SK-N-SH treated with all-trans-retinoic acid at 6 μM for 48 hours (cell line): ENCODE measurements around the gene NPAS2.

Experiments
- ATAC-seq: fragments of 200-7000 bp; cut with Tn5 transposase; 3 replicates; pipeline ENCODE4 v1.9.1; 2020; ENCODE audit warnings: mild to moderate bottlenecking, moderate library complexity
- CSDC2 ChIP-seq: fragments of 250-450 bp; sonication (Bioruptor Pico); IDR thresholded peaks from 2 replicates; pipeline ENCODE4 v1.5.0; 2020; ENCODE audit warnings: mild to moderate bottlenecking, moderate library complexity
- CSRNP3 ChIP-seq: fragments of 250-450 bp; sonication (Bioruptor Pico); IDR thresholded peaks from 2 replicates; pipeline ENCODE4 v1.5.1; 2021; ENCODE audit warnings: mild to moderate bottlenecking, moderate library complexity
- ESRRG ChIP-seq: fragments of 250-450 bp; sonication (Bioruptor Pico); IDR thresholded peaks from 2 replicates; pipeline ENCODE4 v1.6.1; 2021; ENCODE audit warnings: mild to moderate bottlenecking
- ISL1 ChIP-seq: fragments of 250-450 bp; sonication (Bioruptor Pico); IDR thresholded peaks from 2 replicates; pipeline ENCODE4 v2.1.2; 2022; ENCODE audit warnings: mild to moderate bottlenecking, moderate library complexity
- OSR1 ChIP-seq: fragments of 250-450 bp; sonication (Bioruptor Pico); IDR thresholded peaks from 2 replicates; pipeline ENCODE4 v1.8.0; 2022; ENCODE audit warnings: moderate library complexity, mild to moderate bottlenecking, inconsistent platforms
- PPARA ChIP-seq: fragments of 250-450 bp; sonication (Bioruptor Pico); IDR thresholded peaks from 2 replicates; pipeline ENCODE4 v1.5.0; 2020; ENCODE audit warnings: mild to moderate bottlenecking, borderline replicate concordance
- RARB ChIP-seq: fragments of 250-450 bp; sonication (Bioruptor Pico); IDR thresholded peaks from 2 replicates; pipeline ENCODE4 v1.8.0; 2021; ENCODE audit warnings: mild to moderate bottlenecking, moderate library complexity
- SNAI2 ChIP-seq: fragments of 250-450 bp; sonication (Bioruptor Pico); IDR thresholded peaks from 2 replicates; pipeline ENCODE4 v1.5.0; 2020; ENCODE audit warnings: mild to moderate bottlenecking, moderate library complexity
- TCF4 ChIP-seq: fragments of 250-450 bp; sonication (Bioruptor Pico); IDR thresholded peaks from 2 replicates; pipeline ENCODE4 v1.8.0; 2021; ENCODE audit warnings: mild to moderate bottlenecking, moderate library complexity, borderline replicate concordance
- TOX ChIP-seq: fragments of 250-450 bp; sonication (Bioruptor Pico); IDR thresholded peaks from 2 replicates; pipeline ENCODE4 v1.8.0; 2021; ENCODE audit warnings: mild to moderate bottlenecking, moderate library complexity, borderline replicate concordance
- ZC3H10 ChIP-seq: fragments of 250-450 bp; sonication (Bioruptor Pico); IDR thresholded peaks from 2 replicates; pipeline ENCODE4 v1.5.1; 2021; ENCODE audit warnings: mild to moderate bottlenecking, moderate library complexity
- ZFP3 ChIP-seq: fragments of 250-450 bp; sonication (Bioruptor Pico); IDR thresholded peaks from 2 replicates; pipeline ENCODE4 v1.5.0; 2020; ENCODE audit warnings: mild to moderate bottlenecking, moderate library complexity
- ZFP30 ChIP-seq: fragments of 450-650 bp; formaldehyde crosslinking; IDR thresholded peaks from 2 replicates; pipeline ENCODE4 v1.5.0; 2022; ENCODE audit warnings: mild to moderate bottlenecking, moderate library complexity
- ZNF565 ChIP-seq: fragments of 450-650 bp; formaldehyde crosslinking; conservative IDR thresholded peaks from 2 replicates; pipeline ENCODE4 v1.5.0; 2020; ENCODE audit warnings: low read depth, mild to moderate bottlenecking, moderate library complexity
- ZNF70 ChIP-seq: fragments of 450-650 bp; formaldehyde crosslinking; IDR thresholded peaks from 2 replicates; pipeline ENCODE4 v1.5.0; 2020; ENCODE audit warnings: mild to moderate bottlenecking, moderate library complexity
- TF ChIP-seq, protein P1 (sequence below): fragments of 250-450 bp; sonication (Bioruptor Pico); IDR thresholded peaks from 2 replicates; pipeline ENCODE4 v1.8.0; 2020; ENCODE audit warnings: mild to moderate bottlenecking, moderate library complexity, borderline replicate concordance
- TF ChIP-seq, protein P2 (sequence below): fragments of 250-450 bp; sonication (Bioruptor Pico); IDR thresholded peaks from 2 replicates; pipeline ENCODE4 v1.8.0; 2021; ENCODE audit warnings: low read depth, mild to moderate bottlenecking, moderate library complexity, borderline replicate concordance
- TF ChIP-seq, protein P3 (sequence below): fragments of 250-450 bp; sonication (Bioruptor Pico); IDR thresholded peaks from 2 replicates; pipeline ENCODE4 v1.5.0; 2020; ENCODE audit warnings: mild to moderate bottlenecking, moderate library complexity
- TF ChIP-seq, protein P4 (sequence below): fragments of 250-450 bp; sonication (Bioruptor Pico); IDR thresholded peaks from 2 replicates; pipeline ENCODE4 v1.5.1; 2020; ENCODE audit warnings: low read depth, mild to moderate bottlenecking, moderate library complexity

The NPAS2 gene

GRCh38 chr2:101027852-101028251 lies 207.9 kb downstream of the NPAS2 start:
- no peak for TF ChIP-seq OSR1 (CRISPR knock-in tag)
- TF ChIP-seq, all 23 proteins: peak for 0
- ATAC-seq = no peak

DNA sequence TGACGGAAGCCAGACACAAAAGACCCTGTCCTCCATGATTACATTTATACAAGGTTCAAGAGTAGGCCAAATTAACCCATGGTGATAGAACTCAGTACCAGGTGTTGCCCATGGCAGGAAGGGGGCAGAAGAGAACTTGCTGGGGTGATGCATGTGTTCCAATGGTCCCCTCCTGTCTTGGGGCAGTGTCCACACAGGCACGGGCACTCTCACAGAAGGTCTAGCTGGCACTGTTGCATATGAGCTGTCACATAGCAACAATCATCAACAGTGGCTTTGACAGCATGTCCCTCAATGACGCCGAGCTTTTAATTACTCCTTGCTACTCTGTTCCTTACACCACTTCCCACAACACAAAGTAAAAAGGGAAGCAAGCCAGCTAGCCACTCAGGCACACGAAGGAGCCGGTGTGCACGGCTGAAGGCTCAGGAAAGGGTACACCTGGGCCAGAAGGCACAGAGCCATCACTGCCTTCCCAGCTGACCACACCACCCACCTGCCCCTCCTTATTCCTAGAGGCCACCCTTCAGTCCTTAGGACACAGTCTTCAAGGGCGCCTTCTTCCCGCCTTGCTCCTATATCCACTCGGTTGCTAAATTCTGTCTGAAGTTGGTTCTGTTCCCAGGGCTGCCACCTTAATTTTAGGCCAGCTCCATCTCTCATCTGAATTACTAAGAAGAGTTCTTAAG lies 211.1 kb downstream of the NPAS2 start:
- no peak for ATAC-seq
- TF ChIP-seq ZNF70 (no peak), ZC3H10 (CRISPR knock-in tag) (no peak), CSDC2 (CRISPR knock-in tag) (no peak), ZFP3 (CRISPR knock-in tag) (no peak), SNAI2 (CRISPR knock-in tag) (no peak), ZFP30 (CRISPR knock-in tag) (no peak), PPARA (CRISPR knock-in tag) (no peak), ZNF565 (CRISPR knock-in tag) (no peak), TOX (CRISPR knock-in tag) (no peak), CSRNP3 (CRISPR knock-in tag) (no peak), ESRRG (no peak), RARB (CRISPR knock-in tag) (no peak), TCF4 (CRISPR knock-in tag) (no peak), ISL1 (no peak)
- TF ChIP-seq, protein P1, sequence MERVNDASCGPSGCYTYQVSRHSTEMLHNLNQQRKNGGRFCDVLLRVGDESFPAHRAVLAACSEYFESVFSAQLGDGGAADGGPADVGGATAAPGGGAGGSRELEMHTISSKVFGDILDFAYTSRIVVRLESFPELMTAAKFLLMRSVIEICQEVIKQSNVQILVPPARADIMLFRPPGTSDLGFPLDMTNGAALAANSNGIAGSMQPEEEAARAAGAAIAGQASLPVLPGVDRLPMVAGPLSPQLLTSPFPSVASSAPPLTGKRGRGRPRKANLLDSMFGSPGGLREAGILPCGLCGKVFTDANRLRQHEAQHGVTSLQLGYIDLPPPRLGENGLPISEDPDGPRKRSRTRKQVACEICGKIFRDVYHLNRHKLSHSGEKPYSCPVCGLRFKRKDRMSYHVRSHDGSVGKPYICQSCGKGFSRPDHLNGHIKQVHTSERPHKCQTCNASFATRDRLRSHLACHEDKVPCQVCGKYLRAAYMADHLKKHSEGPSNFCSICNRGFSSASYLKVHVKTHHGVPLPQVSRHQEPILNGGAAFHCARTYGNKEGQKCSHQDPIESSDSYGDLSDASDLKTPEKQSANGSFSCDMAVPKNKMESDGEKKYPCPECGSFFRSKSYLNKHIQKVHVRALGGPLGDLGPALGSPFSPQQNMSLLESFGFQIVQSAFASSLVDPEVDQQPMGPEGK (CRISPR knock-in tag) = no peak
- TF ChIP-seq, protein P2, sequence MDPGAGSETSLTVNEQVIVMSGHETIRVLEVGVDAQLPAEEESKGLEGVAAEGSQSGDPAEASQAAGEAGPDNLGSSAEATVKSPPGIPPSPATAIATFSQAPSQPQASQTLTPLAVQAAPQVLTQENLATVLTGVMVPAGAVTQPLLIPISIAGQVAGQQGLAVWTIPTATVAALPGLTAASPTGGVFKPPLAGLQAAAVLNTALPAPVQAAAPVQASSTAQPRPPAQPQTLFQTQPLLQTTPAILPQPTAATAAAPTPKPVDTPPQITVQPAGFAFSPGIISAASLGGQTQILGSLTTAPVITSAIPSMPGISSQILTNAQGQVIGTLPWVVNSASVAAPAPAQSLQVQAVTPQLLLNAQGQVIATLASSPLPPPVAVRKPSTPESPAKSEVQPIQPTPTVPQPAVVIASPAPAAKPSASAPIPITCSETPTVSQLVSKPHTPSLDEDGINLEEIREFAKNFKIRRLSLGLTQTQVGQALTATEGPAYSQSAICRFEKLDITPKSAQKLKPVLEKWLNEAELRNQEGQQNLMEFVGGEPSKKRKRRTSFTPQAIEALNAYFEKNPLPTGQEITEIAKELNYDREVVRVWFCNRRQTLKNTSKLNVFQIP (CRISPR knock-in tag) = no peak
- TF ChIP-seq, protein P3, sequence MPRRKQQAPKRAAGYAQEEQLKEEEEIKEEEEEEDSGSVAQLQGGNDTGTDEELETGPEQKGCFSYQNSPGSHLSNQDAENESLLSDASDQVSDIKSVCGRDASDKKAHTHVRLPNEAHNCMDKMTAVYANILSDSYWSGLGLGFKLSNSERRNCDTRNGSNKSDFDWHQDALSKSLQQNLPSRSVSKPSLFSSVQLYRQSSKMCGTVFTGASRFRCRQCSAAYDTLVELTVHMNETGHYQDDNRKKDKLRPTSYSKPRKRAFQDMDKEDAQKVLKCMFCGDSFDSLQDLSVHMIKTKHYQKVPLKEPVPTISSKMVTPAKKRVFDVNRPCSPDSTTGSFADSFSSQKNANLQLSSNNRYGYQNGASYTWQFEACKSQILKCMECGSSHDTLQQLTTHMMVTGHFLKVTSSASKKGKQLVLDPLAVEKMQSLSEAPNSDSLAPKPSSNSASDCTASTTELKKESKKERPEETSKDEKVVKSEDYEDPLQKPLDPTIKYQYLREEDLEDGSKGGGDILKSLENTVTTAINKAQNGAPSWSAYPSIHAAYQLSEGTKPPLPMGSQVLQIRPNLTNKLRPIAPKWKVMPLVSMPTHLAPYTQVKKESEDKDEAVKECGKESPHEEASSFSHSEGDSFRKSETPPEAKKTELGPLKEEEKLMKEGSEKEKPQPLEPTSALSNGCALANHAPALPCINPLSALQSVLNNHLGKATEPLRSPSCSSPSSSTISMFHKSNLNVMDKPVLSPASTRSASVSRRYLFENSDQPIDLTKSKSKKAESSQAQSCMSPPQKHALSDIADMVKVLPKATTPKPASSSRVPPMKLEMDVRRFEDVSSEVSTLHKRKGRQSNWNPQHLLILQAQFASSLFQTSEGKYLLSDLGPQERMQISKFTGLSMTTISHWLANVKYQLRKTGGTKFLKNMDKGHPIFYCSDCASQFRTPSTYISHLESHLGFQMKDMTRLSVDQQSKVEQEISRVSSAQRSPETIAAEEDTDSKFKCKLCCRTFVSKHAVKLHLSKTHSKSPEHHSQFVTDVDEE (CRISPR knock-in tag) = no peak
- TF ChIP-seq, protein P4, sequence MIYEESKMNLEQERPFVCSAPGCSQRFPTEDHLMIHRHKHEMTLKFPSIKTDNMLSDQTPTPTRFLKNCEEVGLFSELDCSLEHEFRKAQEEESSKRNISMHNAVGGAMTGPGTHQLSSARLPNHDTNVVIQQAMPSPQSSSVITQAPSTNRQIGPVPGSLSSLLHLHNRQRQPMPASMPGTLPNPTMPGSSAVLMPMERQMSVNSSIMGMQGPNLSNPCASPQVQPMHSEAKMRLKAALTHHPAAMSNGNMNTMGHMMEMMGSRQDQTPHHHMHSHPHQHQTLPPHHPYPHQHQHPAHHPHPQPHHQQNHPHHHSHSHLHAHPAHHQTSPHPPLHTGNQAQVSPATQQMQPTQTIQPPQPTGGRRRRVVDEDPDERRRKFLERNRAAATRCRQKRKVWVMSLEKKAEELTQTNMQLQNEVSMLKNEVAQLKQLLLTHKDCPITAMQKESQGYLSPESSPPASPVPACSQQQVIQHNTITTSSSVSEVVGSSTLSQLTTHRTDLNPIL = no peak

- TF ChIP-seq SNAI2 (CRISPR knock-in tag) (no peak), ZFP3 (CRISPR knock-in tag) (no peak), RARB (CRISPR knock-in tag) (no peak), ZFP30 (CRISPR knock-in tag) (no peak), TCF4 (CRISPR knock-in tag) (no peak), ZNF565 (CRISPR knock-in tag) (no peak)
- no peak for ATAC-seq
Observed at GRCh38 chr2:101032084-101032776, 212.3 kb downstream of the NPAS2 start.
